K562 (cell line): ENCODE data around the gene GSKIP. TPM values are rescaled to one million over a fixed set of nuclear protein-coding genes. Genes with fewer than 3 reads are reported as not detected.
A peak's percentile ranks its signal among the peaks of the same experiment; 100 is the strongest.

ENCODE experiments used
- THRAP3 ChIP-seq: fragments of 450-650 bp; IDR thresholded peaks from 2 replicates; pipeline ENCODE4 v1.6.1; 2016; ENCODE audit warnings: mild to moderate bottlenecking, inconsistent platforms, borderline replicate concordance
- UBTF ChIP-seq, 2 experiments: IDR thresholded peaks; 2 replicates each; pipeline ENCODE4 v1.6.1; 2012; ENCODE audit warnings: improper control_type of control experiment in 2 of 2, low read depth in 2 of 2, low read length in 2 of 2, borderline replicate concordance in 1 of 2
- ZFX ChIP-seq: sonication (generic); formaldehyde crosslinking; IDR thresholded peaks from 2 replicates; pipeline ENCODE4 v1.8.0; 2022; ENCODE audit warnings: mild to moderate bottlenecking, missing genetic modification reagents, moderate library complexity
- ZNF766 ChIP-seq: fragments of 200-800 bp; sonication (Bioruptor generic); conservative IDR thresholded peaks from 2 replicates; pipeline ENCODE4 v1.6.1; 2016; ENCODE audit warnings: missing genetic modification characterization, missing compliant biosample characterization
- polyA plus RNA-seq, 8 experiments: library from polyadenylated mRNA; depleted of rRNA in 4 of 8; stranded (reverse) in 5 of 8; unstranded in 3 of 8; fragments of >200 nt; fragmentation: Nextera tagmentation in 2 of 8; fragmentation: Illumina TruSeq in 1 of 8; extraction: Ambion mirVana in 2 of 8; extraction: Trizol in 1 of 8; gene quantifications; 2 replicates each; pipeline versions ENCODE4 v1.2.1 to v1.2.3, GENCODE V29; 2011 to 2014; ENCODE audit warnings: inconsistent platforms in 1 of 8, missing spikeins in 1 of 8
- total RNA-seq, 7 experiments: library from RNA; depleted of rRNA in 6 of 7; stranded (reverse); fragments of >200 nt in 6 of 7; fragmentation: Illumina TruSeq in 2 of 7; extraction: Trizol in 2 of 7; gene quantifications; 2 replicates each; pipeline versions ENCODE4 v1.2.1 to v1.2.3, GENCODE V29; 2011 to 2021; ENCODE audit warnings: low replicate concordance in 1 of 7
- TF ChIP-seq, protein P1 (sequence below): fragments of 250-450 bp; sonication (Bioruptor Pico); IDR thresholded peaks from 2 replicates; pipeline ENCODE4 v1.5.0; 2020; ENCODE audit warnings: mild to moderate bottlenecking, borderline replicate concordance
- TF ChIP-seq, protein P2 (sequence below): fragments of 200-800 bp; sonication (Bioruptor generic); IDR thresholded peaks from 2 replicates; pipeline ENCODE4 v1.6.1; 2017; ENCODE audit warnings: missing genetic modification characterization, missing compliant biosample characterization

Gene GSKIP
- total and polyA plus RNA-seq, 9 of the 15 experiments (the other 6 are each of a cell fraction or from before 2014, with no cell fraction given): 12.9 to 58.9 (median 22.2) TPM

DNA sequence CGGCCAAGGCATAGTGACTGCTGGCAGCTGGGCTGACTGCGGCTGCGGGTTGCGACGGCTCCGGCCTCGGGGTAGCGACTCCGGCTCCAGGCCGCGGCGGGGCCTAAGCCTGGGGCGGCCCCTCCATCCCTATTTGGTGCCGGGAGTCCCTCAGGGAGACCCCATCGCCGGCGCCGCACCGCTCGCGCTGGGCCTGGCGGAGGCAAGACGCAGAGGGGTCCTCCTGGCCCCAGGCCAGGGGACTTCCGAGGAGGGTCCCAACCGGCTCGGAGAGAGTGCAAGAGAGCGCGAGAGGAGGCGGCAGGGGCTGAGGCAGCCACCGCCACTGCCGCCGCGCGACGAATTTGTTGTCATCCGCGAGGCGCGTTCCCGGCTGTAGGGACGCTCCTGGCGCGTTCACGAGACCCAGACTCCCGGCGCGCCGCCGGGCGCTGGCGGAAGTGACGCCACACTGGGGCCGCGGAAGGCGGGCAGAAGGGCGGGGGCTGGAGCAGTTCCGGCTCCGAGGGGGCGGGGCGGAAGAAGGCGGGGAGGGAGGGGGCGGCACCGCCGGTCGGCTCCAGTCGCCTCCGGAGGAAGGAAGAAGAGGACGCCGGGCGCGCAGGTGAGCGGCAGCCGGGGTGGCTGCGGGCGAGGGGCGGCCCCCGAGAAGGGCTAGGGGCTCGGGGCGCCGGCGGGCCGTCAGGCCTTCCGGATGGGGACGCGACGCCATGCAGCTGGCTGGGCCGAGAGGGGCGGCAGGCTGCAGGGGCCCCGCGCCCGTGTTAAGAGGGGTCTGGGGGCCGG lies at the start of gene GSKIP, which contains the start of gene ATG2B (continued):
- TF ChIP-seq, protein P1, sequence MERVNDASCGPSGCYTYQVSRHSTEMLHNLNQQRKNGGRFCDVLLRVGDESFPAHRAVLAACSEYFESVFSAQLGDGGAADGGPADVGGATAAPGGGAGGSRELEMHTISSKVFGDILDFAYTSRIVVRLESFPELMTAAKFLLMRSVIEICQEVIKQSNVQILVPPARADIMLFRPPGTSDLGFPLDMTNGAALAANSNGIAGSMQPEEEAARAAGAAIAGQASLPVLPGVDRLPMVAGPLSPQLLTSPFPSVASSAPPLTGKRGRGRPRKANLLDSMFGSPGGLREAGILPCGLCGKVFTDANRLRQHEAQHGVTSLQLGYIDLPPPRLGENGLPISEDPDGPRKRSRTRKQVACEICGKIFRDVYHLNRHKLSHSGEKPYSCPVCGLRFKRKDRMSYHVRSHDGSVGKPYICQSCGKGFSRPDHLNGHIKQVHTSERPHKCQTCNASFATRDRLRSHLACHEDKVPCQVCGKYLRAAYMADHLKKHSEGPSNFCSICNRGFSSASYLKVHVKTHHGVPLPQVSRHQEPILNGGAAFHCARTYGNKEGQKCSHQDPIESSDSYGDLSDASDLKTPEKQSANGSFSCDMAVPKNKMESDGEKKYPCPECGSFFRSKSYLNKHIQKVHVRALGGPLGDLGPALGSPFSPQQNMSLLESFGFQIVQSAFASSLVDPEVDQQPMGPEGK (CRISPR knock-in tag): no peak
- TF ChIP-seq ZFX (CRISPR knock-in tag) (peak; percentile 83), UBTF (IDR thresholded peaks at IDR 0.05; ENCODE audit: borderline replicate concordance in 1 of 2, low read depth in 2 of 2, low read length in 2 of 2) (peak in 1 of 2 experiments; percentile 64; a peak in 1 of 4 replicates), THRAP3 (no peak), ZNF766 (CRISPR knock-in tag) (peak; percentile 64; the same call in 1 of the 2 replicates)
- TF ChIP-seq, protein P2, sequence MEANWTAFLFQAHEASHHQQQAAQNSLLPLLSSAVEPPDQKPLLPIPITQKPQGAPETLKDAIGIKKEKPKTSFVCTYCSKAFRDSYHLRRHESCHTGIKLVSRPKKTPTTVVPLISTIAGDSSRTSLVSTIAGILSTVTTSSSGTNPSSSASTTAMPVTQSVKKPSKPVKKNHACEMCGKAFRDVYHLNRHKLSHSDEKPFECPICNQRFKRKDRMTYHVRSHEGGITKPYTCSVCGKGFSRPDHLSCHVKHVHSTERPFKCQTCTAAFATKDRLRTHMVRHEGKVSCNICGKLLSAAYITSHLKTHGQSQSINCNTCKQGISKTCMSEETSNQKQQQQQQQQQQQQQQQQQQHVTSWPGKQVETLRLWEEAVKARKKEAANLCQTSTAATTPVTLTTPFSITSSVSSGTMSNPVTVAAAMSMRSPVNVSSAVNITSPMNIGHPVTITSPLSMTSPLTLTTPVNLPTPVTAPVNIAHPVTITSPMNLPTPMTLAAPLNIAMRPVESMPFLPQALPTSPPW (CRISPR knock-in tag): peak; percentile 82
